Naive B cell (primary cell): ENCODE data around the gene LIN7A. TPM values are rescaled to one million over a fixed set of nuclear protein-coding genes. Genes with fewer than 3 reads are reported as not detected.

Source experiments
- polyA plus RNA-seq, 6 donors: library from polyadenylated mRNA; unstranded; fragments of 300-500 nt; fragmentation: Illumina TruSeq; gene quantifications; one replicate each; pipeline ENCODE4 v1.2.3, GENCODE V29; 2021; ENCODE audit warnings: low read depth in 6 of 6

The LIN7A gene
- polyA plus RNA-seq, 6 donors from 2014 or later, result 2.2 TPM; not detected in 5

Other genes starting within 250 kb of the LIN7A start
- gene MYF6, start 230.3 kb downstream of the LIN7A start, polyA plus RNA-seq, result 1 to 10 TPM in 1 of 6 donors, not detected in 5; 1.1 TPM
- gene MYF5, start 221.0 kb downstream of the LIN7A start, polyA plus RNA-seq, result not detected
- not detected for gene ACSS3, start 140.1 kb upstream of the LIN7A start, polyA plus RNA-seq